Glutamatergic neuron (in vitro differentiated cells): ENCODE results near the gene TPO. TPM values are rescaled to one million over a fixed set of nuclear protein-coding genes. Genes with fewer than 3 reads are reported as not detected.

Experiments used
- DNase-seq: peaks from one replicate; pipeline ENCODE4 v3.0.0; 2022
- H3K27ac Mint-ChIP-seq: one replicate; pipeline ENCODE4 v1.8.0; 2020; ENCODE audit warnings: mild to moderate bottlenecking, mixed read lengths, inconsistent platforms; ENCODE audit not compliant: unreplicated experiment
- H3K27me3 Mint-ChIP-seq: one replicate; pipeline ENCODE4 v1.8.0; 2020; ENCODE audit warnings: mild to moderate bottlenecking, moderate library complexity, mixed read lengths, inconsistent platforms; ENCODE audit not compliant: unreplicated experiment
- H3K36me3 Mint-ChIP-seq: one replicate; pipeline ENCODE4 v1.8.0; 2020; ENCODE audit warnings: mild to moderate bottlenecking, mixed read lengths, inconsistent platforms; ENCODE audit not compliant: unreplicated experiment
- H3K4me1 Mint-ChIP-seq: one replicate; pipeline ENCODE4 v1.8.0; 2020; ENCODE audit warnings: mild to moderate bottlenecking, low read depth, mixed read lengths, inconsistent platforms; ENCODE audit not compliant: unreplicated experiment
- H3K4me3 Mint-ChIP-seq: one replicate; pipeline ENCODE4 v1.8.0; 2020; ENCODE audit warnings: mild to moderate bottlenecking, mixed read lengths, inconsistent platforms; ENCODE audit not compliant: unreplicated experiment
- H3K9me3 Mint-ChIP-seq: one replicate; pipeline ENCODE4 v1.8.0; 2020; ENCODE audit warnings: mild to moderate bottlenecking, moderate library complexity, mixed read lengths, inconsistent platforms; ENCODE audit not compliant: unreplicated experiment
- total RNA-seq: library from RNA; stranded (reverse); fragmentation: NEBNext Ultra II Directional; extraction: Animal tissue kit (Norgen Biotek cat#: 25700); gene quantifications from one replicate; pipeline ENCODE4 v1.2.1, GENCODE V29; 2021; ENCODE audit not compliant: unreplicated experiment
- TF ChIP-seq, protein P1 (sequence below): fragments of 200-600 bp; sonication (generic); IDR thresholded peaks from one replicate; pipeline ENCODE4 v1.5.0; 2021; ENCODE audit not compliant: partially characterized antibody, unreplicated experiment

Gene TPO
- total RNA-seq, 1 donor from 2014 or later = not detected

- H3K4me1 Mint-ChIP-seq = peaks cover 19% of the 10 kb centered on the region
- peaks cover 2% of the 10 kb centered on the region for H3K36me3 Mint-ChIP-seq
- H3K4me3 Mint-ChIP-seq = no peak overlapping the region
- H3K27ac Mint-ChIP-seq = no peak overlapping the region
- H3K9me3 Mint-ChIP-seq = peaks cover 9% of the 10 kb centered on the region
- H3K27me3 Mint-ChIP-seq = peaks cover 10% of the 10 kb centered on the region
- TF ChIP-seq, protein P1, sequence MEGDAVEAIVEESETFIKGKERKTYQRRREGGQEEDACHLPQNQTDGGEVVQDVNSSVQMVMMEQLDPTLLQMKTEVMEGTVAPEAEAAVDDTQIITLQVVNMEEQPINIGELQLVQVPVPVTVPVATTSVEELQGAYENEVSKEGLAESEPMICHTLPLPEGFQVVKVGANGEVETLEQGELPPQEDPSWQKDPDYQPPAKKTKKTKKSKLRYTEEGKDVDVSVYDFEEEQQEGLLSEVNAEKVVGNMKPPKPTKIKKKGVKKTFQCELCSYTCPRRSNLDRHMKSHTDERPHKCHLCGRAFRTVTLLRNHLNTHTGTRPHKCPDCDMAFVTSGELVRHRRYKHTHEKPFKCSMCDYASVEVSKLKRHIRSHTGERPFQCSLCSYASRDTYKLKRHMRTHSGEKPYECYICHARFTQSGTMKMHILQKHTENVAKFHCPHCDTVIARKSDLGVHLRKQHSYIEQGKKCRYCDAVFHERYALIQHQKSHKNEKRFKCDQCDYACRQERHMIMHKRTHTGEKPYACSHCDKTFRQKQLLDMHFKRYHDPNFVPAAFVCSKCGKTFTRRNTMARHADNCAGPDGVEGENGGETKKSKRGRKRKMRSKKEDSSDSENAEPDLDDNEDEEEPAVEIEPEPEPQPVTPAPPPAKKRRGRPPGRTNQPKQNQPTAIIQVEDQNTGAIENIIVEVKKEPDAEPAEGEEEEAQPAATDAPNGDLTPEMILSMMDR = no peak
- no peak for DNase-seq
These were observed 173.9 kb downstream of the TPO start for GRCh38 chr2:1586923-1587840.

- TF ChIP-seq, protein P1 = no peak
- DNase-seq = no peak
- no peaks in the 10 kb centered on the region for H3K36me3 Mint-ChIP-seq
- peaks cover 24% of the 10 kb centered on the region for H3K4me1 Mint-ChIP-seq
- no peak overlapping the region for H3K4me3 Mint-ChIP-seq
- peaks cover 20% of the 10 kb centered on the region for H3K9me3 Mint-ChIP-seq
- H3K27me3 Mint-ChIP-seq = peaks cover 12% of the 10 kb centered on the region
- H3K27ac Mint-ChIP-seq = no peak overlapping the region
These were observed 175.1 kb downstream of the TPO start for GRCh38 chr2:1588051-1588977.

DNA sequence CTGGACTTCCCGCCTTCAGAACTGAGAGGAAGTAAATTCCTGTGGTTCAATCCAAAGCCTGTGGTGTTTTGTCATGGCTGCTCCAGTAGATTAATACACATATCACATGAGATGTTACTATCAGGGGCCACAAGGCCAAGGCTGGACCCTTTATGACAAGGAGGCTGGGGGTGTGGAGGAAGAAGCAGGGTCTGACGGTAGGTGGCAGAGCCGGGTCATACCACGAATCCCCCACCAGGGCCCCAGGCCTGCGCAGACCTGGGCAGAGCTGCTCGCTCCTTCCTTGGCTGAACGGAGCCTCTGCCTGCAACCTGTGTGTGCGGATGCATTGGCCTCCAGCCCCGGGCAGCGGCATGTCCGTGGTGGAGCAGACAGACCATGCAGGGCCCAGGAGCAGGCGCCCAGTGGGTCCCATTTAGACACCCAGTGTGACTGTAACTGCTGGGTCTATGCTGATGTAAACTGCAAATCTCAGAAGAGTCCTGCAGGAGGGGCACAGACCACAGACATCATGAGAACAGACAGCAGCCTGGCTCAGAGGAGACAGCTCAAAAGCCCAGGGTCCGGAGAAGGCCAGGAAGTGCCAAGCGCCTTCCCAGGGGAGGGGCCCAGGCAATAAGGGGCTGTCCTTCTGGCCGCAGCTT lies 175.8 kb downstream of the TPO start:
- Mint-ChIP-seq H3K9me3 (peaks cover 27% of the 10 kb centered on the region), H3K27ac (no peak overlapping the region), H3K4me1 (peaks cover 30% of the 10 kb centered on the region), H3K27me3 (peaks cover 20% of the 10 kb centered on the region), H3K4me3 (no peak overlapping the region), H3K36me3 (no peaks in the 10 kb centered on the region)
- no peak for DNase-seq
- TF ChIP-seq, protein P1 = peak; percentile 11

- Mint-ChIP-seq H3K4me1 (peaks cover 31% of the 10 kb centered on the region), H3K27ac (no peak overlapping the region), H3K4me3 (peak overlapping the region; percentile 79), H3K27me3 (peaks cover 20% of the 10 kb centered on the region), H3K9me3 (peaks cover 28% of the 10 kb centered on the region), H3K36me3 (no peaks in the 10 kb centered on the region)
- peak; percentile 55 for DNase-seq
- TF ChIP-seq, protein P1 = no peak
These were observed 177.6 kb downstream of the TPO start for GRCh38 chr2:1590596-1591460.
